ENCODE measurements around the gene GNPAT. TPM values are rescaled to one million over a fixed set of nuclear protein-coding genes. Genes with fewer than 3 reads are reported as not detected.

The GNPAT gene
- total and polyA plus RNA-seq, 2 of the 8 experiments (the other 6 are each of a cell fraction or from before 2014, with no cell fraction given): 22.9 to 47.4 TPM

DNA sequence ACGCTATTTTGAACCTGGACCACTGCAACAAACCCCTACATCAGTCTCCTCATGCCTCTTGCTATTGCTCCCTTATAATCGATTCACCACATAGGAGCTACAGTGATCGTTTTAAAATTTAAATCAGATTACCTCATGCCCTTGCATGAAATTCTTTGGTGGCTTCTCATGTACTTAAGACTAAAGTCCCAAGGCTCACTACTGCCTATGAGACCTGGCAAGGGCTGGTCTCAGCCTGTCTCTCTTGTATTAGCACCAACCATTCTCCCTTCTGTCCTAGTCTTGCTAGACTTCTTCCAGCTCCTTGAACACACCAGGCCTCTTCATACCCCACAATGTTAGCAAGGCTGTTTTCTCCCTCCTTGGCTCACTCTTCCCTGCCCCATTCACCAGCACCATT is 6.5 kb upstream of the GNPAT start:
- ChIA-PET CTCF (ENCODE audit: partially characterized antibody) (no interaction called here), POLR2A (ENCODE audit: partially characterized antibody) (no interaction called here)
- H3K23me2 ChIP-seq (ENCODE audit: low read depth, low read length): no peaks in the 10 kb centered on the region
- no peak overlapping the region for H3K18ac ChIP-seq (ENCODE audit: extremely low read depth, low read length)
- no peak overlapping the region for H4K8ac ChIP-seq (ENCODE audit: extremely low read depth, insufficient read depth, low read length)
- H4K20me1 ChIP-seq (replicated peaks in 1 of 2; ENCODE audit: control insufficient read depth in 1 of 2, insufficient read depth in 2 of 2, low read length in 2 of 2): peaks cover 0 to 3% of the 10 kb centered on the region in 2 experiments
- no peak overlapping the region for H3K4me3 ChIP-seq (ENCODE audit: extremely low read depth in 1 of 4, insufficient read depth in 2 of 4, low read depth in 3 of 4, low read length in 4 of 4)
- no peak overlapping the region for H4K5ac ChIP-seq (ENCODE audit: insufficient read length, low read depth, low read length)
- DNase-seq (ENCODE audit: low read depth in 1 of 2, low spot score in 2 of 2) (no peak), FAIRE-seq (no peak)
- no peak overlapping the region for H2BK15ac ChIP-seq (ENCODE audit: low read length)
- no peak overlapping the region for H2AK5ac ChIP-seq (ENCODE audit: low read depth, low read length)
- H3K79me2 ChIP-seq (ENCODE audit: control insufficient read depth in 1 of 2, insufficient read depth in 2 of 2, low read length in 2 of 2): no peaks in the 10 kb centered on the region
- no peaks in the 10 kb centered on the region for H3K4me1 ChIP-seq (replicated peaks in 1 of 4; ENCODE audit: control insufficient read depth in 3 of 4, insufficient read depth in 4 of 4, low read length in 3 of 4)
- H3K36me3 ChIP-seq (ENCODE audit: control insufficient read depth in 2 of 4, insufficient read depth in 4 of 4, low read length in 3 of 4): peaks cover 5 to 12% (median 8%) of the 10 kb centered on the region in 4 experiments; a peak in 5 of 8 replicates
- H3K9ac ChIP-seq (replicated peaks in 1 of 4; ENCODE audit: extremely low read depth in 1 of 4, low read depth in 3 of 4, low read length in 3 of 4): no peak overlapping the region
- H2BK120ac ChIP-seq (replicated peaks; ENCODE audit: low read depth, low read length): no peak overlapping the region
- H3K27ac ChIP-seq (ENCODE audit: low read depth, low read length): no peak overlapping the region
- no peaks in the 10 kb centered on the region for H3K27me3 ChIP-seq (replicated peaks in 1 of 4; ENCODE audit: control insufficient read depth in 3 of 4, extremely low read depth in 1 of 4, insufficient read depth in 3 of 4, low read length in 3 of 4)
- no peak overlapping the region for H2BK12ac ChIP-seq (ENCODE audit: low read depth, low read length)
- H3K56ac ChIP-seq (replicated peaks; ENCODE audit: insufficient read length, low read depth, low read length): no peak overlapping the region
- H3K4me2 ChIP-seq (ENCODE audit: insufficient read depth in 1 of 2, low read depth in 2 of 2, low read length in 2 of 2): no peak overlapping the region
- H3K14ac ChIP-seq (ENCODE audit: insufficient read length): no peak overlapping the region
- H2BK20ac ChIP-seq (ENCODE audit: low read length): no peak overlapping the region
- no peak overlapping the region for H4K91ac ChIP-seq (replicated peaks; ENCODE audit: insufficient read length, low read length)
- no peak overlapping the region for H2BK5ac ChIP-seq (ENCODE audit: low read depth, low read length)
- no peak overlapping the region for H2AFZ ChIP-seq (ENCODE audit: low read length)
- 89% methylated on average over 3 of the region's 3 CpGs; no CpG with 5 or more reads in 1 of the 2 experiments for WGBS, 2 experiments (ENCODE audit: extremely low coverage in 1 of 2, insufficient coverage in 1 of 2, insufficient read length in 1 of 2, insufficient replicate concordance in 2 of 2, low coverage in 1 of 2, low lambda C conversion rate in 2 of 2, missing lambda C conversion rate in 1 of 2)
- no peaks in the 10 kb centered on the region for H3K9me3 ChIP-seq (ENCODE audit: insufficient read depth in 2 of 2, low read depth in 1 of 2, low read length in 1 of 2)
- H3K23ac ChIP-seq (ENCODE audit: insufficient read length): no peak overlapping the region
- H3K79me1 ChIP-seq (ENCODE audit: low read depth, low read length): no peaks in the 10 kb centered on the region
- H3K4ac ChIP-seq (replicated peaks; ENCODE audit: insufficient read length, low read depth, low read length): no peak overlapping the region
- TF ChIP-seq CBX8 (IDR thresholded peaks at IDR 0.05; ENCODE audit: borderline replicate concordance, low read depth, low read length) (no peak), RAD21 (IDR thresholded peaks at IDR 0.05 in 1 of 2, conservative IDR thresholded peaks at IDR 0.05 in 1 of 2; ENCODE audit: low read depth in 2 of 2, low read length in 2 of 2) (no peak), SRF (IDR thresholded peaks at IDR 0.05; ENCODE audit: low read depth, low read length) (no peak), CHD2 (IDR thresholded peaks at IDR 0.05; ENCODE audit: low read length) (no peak), CHD1 (IDR thresholded peaks at IDR 0.05; ENCODE audit: low read depth, low read length) (no peak), SIRT6 (IDR thresholded peaks at IDR 0.05; ENCODE audit: low read length) (no peak), TAF1 (IDR thresholded peaks at IDR 0.05; ENCODE audit: low read depth, low read length) (no peak), BCL11A (IDR thresholded peaks at IDR 0.05; ENCODE audit: low read depth in 2 of 2, low read length in 2 of 2) (no peak), SP2 (IDR thresholded peaks at IDR 0.05; ENCODE audit: low read length) (no peak), SP1 (IDR thresholded peaks at IDR 0.05; ENCODE audit: low read depth, low read length) (no peak), YY1 (IDR thresholded peaks at IDR 0.05; ENCODE audit: low read depth, low read length) (no peak), TCF12 (IDR thresholded peaks at IDR 0.05; ENCODE audit: low read depth, low read length) (no peak), ZNF274 (IDR thresholded peaks at IDR 0.05; ENCODE audit: borderline replicate concordance, extremely low read depth, low read length) (no peak), KDM4A (IDR thresholded peaks at IDR 0.05; ENCODE audit: low read depth, low read length, severe bottlenecking) (no peak), POLR2A (IDR thresholded peaks at IDR 0.05; ENCODE audit: control extremely low read depth in 1 of 2, low read depth in 2 of 2, low read length in 2 of 2) (no peak), SIX5 (IDR thresholded peaks at IDR 0.05; ENCODE audit: low read depth, low read length) (no peak), FOSL1 (IDR thresholded peaks at IDR 0.05; ENCODE audit: insufficient read depth, low read depth, low read length) (no peak)
